Stimulated activated CD8-positive, alpha-beta memory T cell treated with anti-CD3 and anti-CD28 coated beads, Interleukin-2, amount 100 ng/mL, for 48 hours (primary cell): Measurements from ENCODE around the gene FFAR3.
"Not testable (repeated sequence)": the region's sequence is repeated elsewhere in the genome, so short reads cannot be mapped to it uniquely, and the experiment has no call there.

ENCODE experiments used
- DNase-seq, 2 donors: peaks; one replicate each; pipeline ENCODE4 v3.0.0-alpha.2; 2020; ENCODE audit warnings: low read depth in 2 of 2

The FFAR3 gene

GRCh38 chr19:35377656-35378055, 19.4 kb downstream of the FFAR3 start:
- DNase-seq, result no peak

- no peak for DNase-seq
These were observed 20.1 kb downstream of the FFAR3 start for GRCh38 chr19:35378356-35378755.

- DNase-seq, result not testable (repeated sequence)
These were observed 21.3 kb downstream of the FFAR3 start for GRCh38 chr19:35379545-35379944.

- no peak for DNase-seq
These were observed 21.7 kb downstream of the FFAR3 start for GRCh38 chr19:35379992-35380391.

GRCh38 chr19:35380450-35381124, 22.3 kb downstream of the FFAR3 start:
- DNase-seq, result no peak

GRCh38 chr19:35381318-35381717, 23.1 kb downstream of the FFAR3 start:
- no peak for DNase-seq

GRCh38 chr19:35381926-35382325, 23.7 kb downstream of the FFAR3 start:
- no peak for DNase-seq

GRCh38 chr19:35383536-35383935, 25.3 kb downstream of the FFAR3 start:
- DNase-seq, result no peak

- no peak for DNase-seq
These were observed 30.2 kb downstream of the FFAR3 start for GRCh38 chr19:35388277-35389054.

GRCh38 chr19:35389192-35389861, 31.1 kb downstream of the FFAR3 start:
- DNase-seq, result no peak

- DNase-seq, result no peak
These were observed 34.8 kb downstream of the FFAR3 start for GRCh38 chr19:35392742-35393715.

- DNase-seq, result no peak
These were observed 37.3 kb downstream of the FFAR3 start for GRCh38 chr19:35395382-35396199.

- DNase-seq, result no peak
These were observed 38.1 kb downstream of the FFAR3 start for GRCh38 chr19:35396240-35396885.

GRCh38 chr19:35397064-35397463, 38.8 kb downstream of the FFAR3 start:
- no peak for DNase-seq

- DNase-seq, result no peak
These were observed 40.3 kb downstream of the FFAR3 start for GRCh38 chr19:35398570-35398969.

- DNase-seq, result no peak
These were observed 41.0 kb downstream of the FFAR3 start for GRCh38 chr19:35399231-35399630.

- DNase-seq, result no peak
These were observed 41.9 kb downstream of the FFAR3 start for GRCh38 chr19:35399948-35400772.

- no peak for DNase-seq
These were observed 42.5 kb downstream of the FFAR3 start for GRCh38 chr19:35400773-35401100.

- not testable (repeated sequence) for DNase-seq
These were observed 43.2 kb downstream of the FFAR3 start for GRCh38 chr19:35401416-35401815.
